Caco-2 (cell line): ENCODE results near the gene RARA. TPM values are rescaled to one million over a fixed set of nuclear protein-coding genes. Genes with fewer than 3 reads are reported as not detected.

Source experiments
- BruUV-seq: library from RNA; stranded (reverse); fragments of 400-500 nt; replicated peaks from 2 replicates; lab custom pipeline; 2021; lab: Mats Ljungman, UMichigan
- CTCF ChIA-PET: fragments of 300-600 bp; sonication (Branson Sonifier 250); formaldehyde crosslinking; loops from one replicate; lab custom pipeline; 2022; ENCODE audit warnings: antibody characterized with exemption; lab: Charles Lee
- POLR2A ChIA-PET: fragments of 300-600 bp; sonication (Branson Sonifier 250); formaldehyde crosslinking; loops from one replicate; lab custom pipeline; 2022; ENCODE audit warnings: antibody characterized with exemption; lab: Charles Lee
- DNase-seq, 2 experiments: peaks; one replicate each; pipeline versions ENCODE4 v3.0.0 to v3.0.0-alpha.2; 2020 to 2022
- H3K27me3 ChIP-seq: replicated peaks from 2 replicates; pipeline ENCODE4 v1.6.0; 2011; ENCODE audit warnings: low read length; ENCODE audit not compliant: control insufficient read depth, insufficient read depth
- H3K36me3 ChIP-seq: 2 replicates; pipeline ENCODE4 v1.5.1; 2011; ENCODE audit warnings: low read length; ENCODE audit not compliant: control insufficient read depth, insufficient read depth
- H3K4me1 ChIP-seq: fragments of 250-450 bp; sonication (Bioruptor Pico); 2 replicates; pipeline ENCODE4 v1.5.1; 2020; ENCODE audit warnings: mild to moderate bottlenecking
- H3K4me3 ChIP-seq: 2 replicates; pipeline ENCODE4 v1.5.1; 2011; ENCODE audit warnings: low read depth, mild to moderate bottlenecking, control low read depth, low read length
- H3K9me3 ChIP-seq: fragments of 250-450 bp; sonication (Bioruptor Pico); 2 replicates; pipeline ENCODE4 v1.5.1; 2020; ENCODE audit warnings: mild to moderate bottlenecking, moderate library complexity
- H3K27ac Mint-ChIP-seq: one replicate; pipeline ENCODE4 v1.8.0; 2022; ENCODE audit warnings: mixed read lengths; ENCODE audit not compliant: unreplicated experiment
- H3K27me3 Mint-ChIP-seq: one replicate; pipeline ENCODE4 v1.8.0; 2022; ENCODE audit warnings: mixed read lengths; ENCODE audit not compliant: insufficient read depth, unreplicated experiment
- H3K36me3 Mint-ChIP-seq: one replicate; pipeline ENCODE4 v1.8.0; 2022; ENCODE audit warnings: mild to moderate bottlenecking, mixed read lengths; ENCODE audit not compliant: insufficient read depth, unreplicated experiment
- H3K4me1 Mint-ChIP-seq: one replicate; pipeline ENCODE4 v1.8.0; 2022; ENCODE audit warnings: low read depth, mixed read lengths; ENCODE audit not compliant: unreplicated experiment
- H3K4me3 Mint-ChIP-seq: one replicate; pipeline ENCODE4 v1.8.0; 2022; ENCODE audit warnings: mild to moderate bottlenecking, moderate library complexity, mixed read lengths; ENCODE audit not compliant: unreplicated experiment
- H3K9me3 Mint-ChIP-seq: one replicate; pipeline ENCODE4 v1.8.0; 2022; ENCODE audit warnings: mixed read lengths; ENCODE audit not compliant: unreplicated experiment
- CTCF ChIP-seq, 2 experiments: fragments of 200-600 bp in 1 of 2; IDR thresholded peaks; 1 replicate in 1 of 2; 2 replicates in 1 of 2; pipeline versions ENCODE4 v1.5.1 to v1.8.0; 2011 to 2022; ENCODE audit warnings: antibody characterized with exemption in 1 of 2, control low read depth in 1 of 2, inconsistent platforms in 1 of 2, low read depth in 1 of 2, low read length in 1 of 2, mild to moderate bottlenecking in 1 of 2, moderate library complexity in 1 of 2; ENCODE audit not compliant: insufficient read depth in 1 of 2, severe bottlenecking in 1 of 2, unreplicated experiment in 1 of 2
- intact Hi-C: fragments of 100-400 bp; cut with micrococcal nuclease; formaldehyde crosslinking; loops from one replicate; pipeline ENCODE4 v1.10.0; 2022; ENCODE audit not compliant: unreplicated experiment
- total RNA-seq: library from RNA; stranded (reverse); gene quantifications from 2 replicates; pipeline ENCODE4 v1.2.3, GENCODE V29; 2022

RARA gene
- total RNA-seq, 1 experiment from 2014 or later = 27.6 TPM

GRCh38 chr17:40329839-40330794 is 21.1 kb downstream of the RARA start:
- Mint-ChIP-seq H3K9me3 (no peaks in the 10 kb centered on the region), H3K4me3 (no peak overlapping the region), H3K4me1 (peaks cover 23% of the 10 kb centered on the region), H3K36me3 (no peaks in the 10 kb centered on the region), H3K27ac (no peak overlapping the region), H3K27me3 (no peaks in the 10 kb centered on the region)
- no peak overlapping the region for H3K4me3 ChIP-seq
- no TSS peak for BruUV-seq
- no peaks in the 10 kb centered on the region for H3K27me3 ChIP-seq
- CTCF ChIA-PET = interaction anchor here (1.7 kb wide), 1 partner anchor 13 kb away, joined by 4 read pairs; no protein-coding TSS in a partner anchor
- POLR2A ChIA-PET = no interaction called here
- DNase-seq = no peak
- TF ChIP-seq CTCF (IDR thresholded peaks at IDR 0.05; ENCODE audit: insufficient read depth in 1 of 2, low read depth in 1 of 2, low read length in 1 of 2, severe bottlenecking in 1 of 2, unreplicated experiment in 1 of 2) = no peak
- H3K4me1 ChIP-seq = peaks cover 29% of the 10 kb centered on the region
- H3K9me3 ChIP-seq = no peaks in the 10 kb centered on the region
- intact Hi-C loops = no loop called here
- peaks cover 1% of the 10 kb centered on the region for H3K36me3 ChIP-seq

- Mint-ChIP-seq H3K4me3 (no peak overlapping the region), H3K27me3 (no peaks in the 10 kb centered on the region), H3K27ac (peak overlapping the region; percentile 4), H3K4me1 (peaks cover 25% of the 10 kb centered on the region), H3K36me3 (no peaks in the 10 kb centered on the region), H3K9me3 (no peaks in the 10 kb centered on the region)
- no peaks in the 10 kb centered on the region for H3K9me3 ChIP-seq
- no peaks in the 10 kb centered on the region for H3K27me3 ChIP-seq
- intact Hi-C loops = no loop called here
- no TSS peak for BruUV-seq
- H3K36me3 ChIP-seq = peaks cover 1% of the 10 kb centered on the region
- no peak overlapping the region for H3K4me3 ChIP-seq
- POLR2A ChIA-PET = no interaction called here
- DNase-seq = no peak
- CTCF ChIA-PET = interaction anchor here (1.7 kb wide), 1 partner anchor 14 kb away, joined by 4 read pairs; no protein-coding TSS in a partner anchor
- no peak for TF ChIP-seq CTCF (IDR thresholded peaks at IDR 0.05; ENCODE audit: insufficient read depth in 1 of 2, low read depth in 1 of 2, low read length in 1 of 2, severe bottlenecking in 1 of 2, unreplicated experiment in 1 of 2)
- H3K4me1 ChIP-seq = peaks cover 26% of the 10 kb centered on the region
Measured at GRCh38 chr17:40330850-40331470, 22.0 kb downstream of the RARA start.
